ENCODE results near the gene MAF.

- TF ChIP-seq CTCF (conservative IDR thresholded peaks at IDR 0.05) = no peak
- TF ChIP-seq EZH2 (IDR thresholded peaks at IDR 0.05; ENCODE audit: low read depth) = no peak
These were observed 10.2 kb upstream of the MAF start for GRCh38 chr16:79610771-79611170.
